GM23338 (cell line): Measurements from ENCODE around the gene TSPAN3. TPM values are rescaled to one million over a fixed set of nuclear protein-coding genes. Genes with fewer than 3 reads are reported as not detected.

Experiments
- ATAC-seq: fragments of 200-7000 bp; cut with Tn5 transposase; 3 replicates; pipeline ENCODE4 v1.9.1; 2020
- DNase-seq: peaks from one replicate; pipeline ENCODE4 v3.0.0-alpha.2; 2015; ENCODE audit warnings: low spot score
- H2AFZ ChIP-seq: fragments of 200-600 bp; sonication (generic); 2 replicates; pipeline ENCODE4 v1.8.0; 2016; ENCODE audit warnings: antibody characterized with exemption, mild to moderate bottlenecking, moderate library complexity
- H3F3A ChIP-seq: fragments of 200-600 bp; sonication (generic); replicated peaks from 2 replicates; pipeline ENCODE4 v1.8.0; 2017; ENCODE audit warnings: antibody characterized with exemption, mixed run types, low read depth
- H3K27ac ChIP-seq: fragments of 200-600 bp; sonication (generic); 2 replicates; pipeline ENCODE4 v1.6.1; 2016; ENCODE audit warnings: low read depth
- H3K27me3 ChIP-seq: fragments of 200-600 bp; sonication (generic); 2 replicates; pipeline ENCODE4 v1.8.0; 2016; ENCODE audit warnings: mild to moderate bottlenecking, mixed run types, moderate library complexity; ENCODE audit not compliant: insufficient read depth
- H3K36me3 ChIP-seq: fragments of 200-600 bp; sonication (generic); 2 replicates; pipeline ENCODE4 v1.8.0; 2016; ENCODE audit warnings: mild to moderate bottlenecking; ENCODE audit not compliant: insufficient read depth
- H3K4me1 ChIP-seq: fragments of 200-600 bp; sonication (generic); 2 replicates; pipeline ENCODE4 v1.8.0; 2016; ENCODE audit warnings: mild to moderate bottlenecking, moderate library complexity; ENCODE audit not compliant: insufficient read depth
- H3K4me2 ChIP-seq: fragments of 200-600 bp; sonication (generic); 2 replicates; pipeline ENCODE4 v1.7.1; 2017; ENCODE audit warnings: mixed run types
- H3K4me3 ChIP-seq: fragments of 200-600 bp; sonication (generic); 2 replicates; pipeline ENCODE4 v1.6.1; 2016; ENCODE audit warnings: mixed run types
- H3K79me2 ChIP-seq: fragments of 200-600 bp; sonication (generic); replicated peaks from 2 replicates; pipeline ENCODE4 v1.8.0; 2017; ENCODE audit warnings: mild to moderate bottlenecking; ENCODE audit not compliant: insufficient read depth
- H3K9me2 ChIP-seq: fragments of 200-600 bp; sonication (generic); 2 replicates; pipeline ENCODE4 v1.8.0; 2017; ENCODE audit not compliant: insufficient read depth
- H4K20me1 ChIP-seq: fragments of 200-600 bp; sonication (generic); replicated peaks from 2 replicates; pipeline ENCODE4 v1.8.0; 2017; ENCODE audit warnings: mild to moderate bottlenecking; ENCODE audit not compliant: insufficient read depth
- H3K27ac Mint-ChIP-seq: 2 replicates; pipeline ENCODE4 v1.8.0; 2020; ENCODE audit warnings: inconsistent platforms, mild to moderate bottlenecking, moderate library complexity, mixed read lengths
- H3K27me3 Mint-ChIP-seq: 3 replicates; pipeline ENCODE4 v1.8.0; 2022; ENCODE audit warnings: low read depth, mild to moderate bottlenecking, moderate library complexity, mixed read lengths, inconsistent platforms; ENCODE audit not compliant: insufficient read depth, poor library complexity
- H3K36me3 Mint-ChIP-seq: 3 replicates; pipeline ENCODE4 v1.8.0; 2021; ENCODE audit warnings: low read depth, mild to moderate bottlenecking, inconsistent platforms, moderate library complexity, mixed read lengths
- H3K4me1 Mint-ChIP-seq: 3 replicates; pipeline ENCODE4 v1.8.0; 2020; ENCODE audit warnings: mild to moderate bottlenecking, inconsistent platforms, mixed read lengths
- H3K4me3 Mint-ChIP-seq: 3 replicates; pipeline ENCODE4 v1.8.0; 2021; ENCODE audit warnings: moderate library complexity, mild to moderate bottlenecking, inconsistent platforms, mixed read lengths
- H3K9me3 Mint-ChIP-seq: 3 replicates; pipeline ENCODE4 v1.8.0; 2020; ENCODE audit warnings: moderate library complexity, mild to moderate bottlenecking, inconsistent platforms, mixed read lengths
- CREB1 ChIP-seq: fragments of 250-450 bp; sonication (Bioruptor Pico); IDR thresholded peaks from 2 replicates; pipeline ENCODE4 v1.5.0; 2020; ENCODE audit warnings: low read depth, mild to moderate bottlenecking, moderate library complexity
- CTCF ChIP-seq, 2 experiments: fragments of 200-600 bp in 1 of 2; sonication (generic) in 1 of 2; conservative IDR thresholded peaks; 2 replicates each; pipeline versions ENCODE4 v1.5.1 to v1.6.1; 2016 to 2017; ENCODE audit warnings: antibody characterized with exemption in 2 of 2, low read depth in 2 of 2, mild to moderate bottlenecking in 2 of 2, moderate library complexity in 1 of 2
- ETS1 ChIP-seq: IDR thresholded peaks from 2 replicates; pipeline ENCODE4 v1.6.1; 2016; ENCODE audit warnings: antibody characterized with exemption
- EZH2phosphoT487 ChIP-seq: fragments of 200-600 bp; sonication (generic); IDR thresholded peaks from one replicate; pipeline ENCODE4 v1.8.1; 2018; ENCODE audit warnings: antibody characterized with exemption; ENCODE audit not compliant: unreplicated experiment
- JUNB ChIP-seq: IDR thresholded peaks from one replicate; pipeline ENCODE4 v1.6.1; 2016; ENCODE audit warnings: antibody characterized with exemption; ENCODE audit not compliant: unreplicated experiment
- REST ChIP-seq: IDR thresholded peaks from one replicate; pipeline ENCODE4 v1.6.1; 2018; ENCODE audit warnings: antibody characterized with exemption; ENCODE audit not compliant: unreplicated experiment
- polyA plus RNA-seq: library from polyadenylated mRNA; unstranded; fragments of >200 nt; fragmentation: Nextera tagmentation; extraction: Ambion mirVana; gene quantifications from 2 replicates; pipeline ENCODE4 v1.2.1, GENCODE V29; 2016
- total RNA-seq: library from RNA; depleted of rRNA; stranded (reverse); fragments of >200 nt; shearing (Covaris generic); gene quantifications from 2 replicates; pipeline ENCODE4 v1.2.3, GENCODE V29; 2014

Gene TSPAN3
- total and polyA plus RNA-seq, 2 experiments from 2014 or later: 72.5 to 159 TPM

- Histone ChIP-seq H3K36me3 (no peaks in the 10 kb centered on the region; the same call in 1 of the 2 replicates), H3K27ac (no peak overlapping the region), H3F3A (no peaks in the 10 kb centered on the region), H2AFZ (no peak overlapping the region), H3K9me2 (no peaks in the 10 kb centered on the region), H4K20me1 (no peaks in the 10 kb centered on the region), H3K27me3 (no peaks in the 10 kb centered on the region), H3K79me2 (no peaks in the 10 kb centered on the region), H3K4me2 (no peak overlapping the region), H3K4me3 (no peak overlapping the region), H3K4me1 (0 out of 2 replicates have a peak, but pooled peaks cover 6% of the 10 kb centered on the region)
- H3K9me3 Mint-ChIP-seq: no peaks in the 10 kb centered on the region
- TF ChIP-seq ETS1: no peak
- no peak for TF ChIP-seq JUNB
- no peak for TF ChIP-seq EZH2phosphoT487
- H3K36me3 Mint-ChIP-seq: 0 out of 3 replicates have a peak, but pooled peaks cover 3% of the 10 kb centered on the region
- peaks cover 5% of the 10 kb centered on the region for H3K27me3 Mint-ChIP-seq
- ATAC-seq (no peak), DNase-seq (no peak)
- no peak overlapping the region for H3K27ac Mint-ChIP-seq
- no peak overlapping the region for H3K4me3 Mint-ChIP-seq
- H3K4me1 Mint-ChIP-seq: peaks cover 11% of the 10 kb centered on the region
Measured at GRCh38 chr15:77111789-77112188, 40.9 kb upstream of the TSPAN3 start.

GRCh38 chr15:77107531-77108355 lies 36.8 kb upstream of the TSPAN3 start:
- Histone ChIP-seq H3K36me3 (no peaks in the 10 kb centered on the region; the same call in 1 of the 2 replicates), H4K20me1 (no peaks in the 10 kb centered on the region), H3K4me3 (no peak overlapping the region), H3K79me2 (no peaks in the 10 kb centered on the region), H2AFZ (no peak overlapping the region), H3K4me2 (no peak overlapping the region), H3K27me3 (no peaks in the 10 kb centered on the region), H3F3A (no peaks in the 10 kb centered on the region), H3K4me1 (0 out of 2 replicates have a peak, but pooled peaks cover 6% of the 10 kb centered on the region), H3K9me2 (no peaks in the 10 kb centered on the region), H3K27ac (0 out of 2 replicates have a peak overlapping the region, but pooled peaks have one; percentile 5)
- Mint-ChIP-seq H3K27ac (no peak overlapping the region), H3K27me3 (peaks cover 2% of the 10 kb centered on the region), H3K9me3 (no peaks in the 10 kb centered on the region), H3K4me1 (peaks cover 11% of the 10 kb centered on the region), H3K36me3 (no peaks in the 10 kb centered on the region), H3K4me3 (no peak overlapping the region)
- TF ChIP-seq CTCF (conservative IDR thresholded peaks at IDR 0.05; ENCODE audit: low read depth in 2 of 2) (peak; percentile 82 to 95), CREB1 (CRISPR knock-in tag) (no peak), REST (no peak)
- DNase-seq (peak; percentile 85), ATAC-seq (peak; percentile 97)
